ENCODE results near the gene KCTD16.

KCTD16 gene

GRCh38 chr5:144265643-144266247 is 95.1 kb downstream of the KCTD16 start:
- in situ Hi-C loops (cut with HindIII; ENCODE audit: low pct_ligation_motif_present, low pct_unique_long_range_greater_than_20kb, low sequenced_read_pairs), result no loop called here
- no peak for DNase-seq

- in situ Hi-C loops (cut with HindIII; ENCODE audit: low pct_ligation_motif_present, low pct_unique_long_range_greater_than_20kb, low sequenced_read_pairs), result no loop called here
- DNase-seq, result no peak
These were observed 97.4 kb downstream of the KCTD16 start for GRCh38 chr5:144267961-144268513.

- in situ Hi-C loops (cut with HindIII; ENCODE audit: low pct_ligation_motif_present, low pct_unique_long_range_greater_than_20kb, low sequenced_read_pairs), result no loop called here
- no peak for DNase-seq
These were observed 102.8 kb downstream of the KCTD16 start for GRCh38 chr5:144273232-144274027.

GRCh38 chr5:144275329-144275728 is 104.7 kb downstream of the KCTD16 start:
- no peak for DNase-seq
- in situ Hi-C loops (cut with HindIII; ENCODE audit: low pct_ligation_motif_present, low pct_unique_long_range_greater_than_20kb, low sequenced_read_pairs), result no loop called here

- in situ Hi-C loops (cut with HindIII; ENCODE audit: low pct_ligation_motif_present, low pct_unique_long_range_greater_than_20kb, low sequenced_read_pairs), result no loop called here
- no peak for DNase-seq
These were observed 105.6 kb downstream of the KCTD16 start for GRCh38 chr5:144276034-144276822.

- DNase-seq, result no peak
- in situ Hi-C loops (cut with HindIII; ENCODE audit: low pct_ligation_motif_present, low pct_unique_long_range_greater_than_20kb, low sequenced_read_pairs), result no loop called here
These were observed 111.1 kb downstream of the KCTD16 start for GRCh38 chr5:144281784-144282183.

- in situ Hi-C loops (cut with HindIII; ENCODE audit: low pct_ligation_motif_present, low pct_unique_long_range_greater_than_20kb, low sequenced_read_pairs), result no loop called here
- no peak for DNase-seq
These were observed 113.4 kb downstream of the KCTD16 start for GRCh38 chr5:144284036-144284435.

GRCh38 chr5:144284931-144285502 is 114.3 kb downstream of the KCTD16 start:
- DNase-seq, result no peak
- in situ Hi-C loops (cut with HindIII; ENCODE audit: low pct_ligation_motif_present, low pct_unique_long_range_greater_than_20kb, low sequenced_read_pairs), result no loop called here

GRCh38 chr5:144289277-144289676 is 118.6 kb downstream of the KCTD16 start:
- in situ Hi-C loops (cut with HindIII; ENCODE audit: low pct_ligation_motif_present, low pct_unique_long_range_greater_than_20kb, low sequenced_read_pairs), result no loop called here
- DNase-seq, result no peak

- in situ Hi-C loops (cut with HindIII; ENCODE audit: low pct_ligation_motif_present, low pct_unique_long_range_greater_than_20kb, low sequenced_read_pairs), result no loop called here
These were observed 121.4 kb downstream of the KCTD16 start for GRCh38 chr5:144292029-144292428.

GRCh38 chr5:144295284-144295683 is 124.6 kb downstream of the KCTD16 start:
- in situ Hi-C loops (cut with HindIII; ENCODE audit: low pct_ligation_motif_present, low pct_unique_long_range_greater_than_20kb, low sequenced_read_pairs), result no loop called here
- DNase-seq, result no peak

More at GRCh38 chr5:144292029-144292428, 121.4 kb downstream of the KCTD16 start:
- DNase-seq, result no peak

- in situ Hi-C loops (cut with HindIII; ENCODE audit: low pct_ligation_motif_present, low pct_unique_long_range_greater_than_20kb, low sequenced_read_pairs), result no loop called here
- no peak for DNase-seq
These were observed 126.4 kb downstream of the KCTD16 start for GRCh38 chr5:144297081-144297480.

- in situ Hi-C loops (cut with HindIII; ENCODE audit: low pct_ligation_motif_present, low pct_unique_long_range_greater_than_20kb, low sequenced_read_pairs), result no loop called here
- DNase-seq, result no peak
These were observed 128.0 kb downstream of the KCTD16 start for GRCh38 chr5:144298658-144299057.

GRCh38 chr5:144304688-144305087 is 134.0 kb downstream of the KCTD16 start:
- no peak for DNase-seq
- in situ Hi-C loops (cut with HindIII; ENCODE audit: low pct_ligation_motif_present, low pct_unique_long_range_greater_than_20kb, low sequenced_read_pairs), result no loop called here

- in situ Hi-C loops (cut with HindIII; ENCODE audit: low pct_ligation_motif_present, low pct_unique_long_range_greater_than_20kb, low sequenced_read_pairs), result no loop called here
- no peak for DNase-seq
These were observed 137.1 kb downstream of the KCTD16 start for GRCh38 chr5:144307736-144308135.

- no peak for DNase-seq
- in situ Hi-C loops (cut with HindIII; ENCODE audit: low pct_ligation_motif_present, low pct_unique_long_range_greater_than_20kb, low sequenced_read_pairs), result no loop called here
These were observed 137.5 kb downstream of the KCTD16 start for GRCh38 chr5:144308174-144308573.

- in situ Hi-C loops (cut with HindIII; ENCODE audit: low pct_ligation_motif_present, low pct_unique_long_range_greater_than_20kb, low sequenced_read_pairs), result no loop called here
- DNase-seq, result no peak
These were observed 138.4 kb downstream of the KCTD16 start for GRCh38 chr5:144308906-144309670.

GRCh38 chr5:144310621-144311020 is 139.9 kb downstream of the KCTD16 start:
- in situ Hi-C loops (cut with HindIII; ENCODE audit: low pct_ligation_motif_present, low pct_unique_long_range_greater_than_20kb, low sequenced_read_pairs), result no loop called here
- no peak for DNase-seq
